Bladder microvascular endothelial cell (primary cell): ENCODE data around the gene PLCG2. TPM values are rescaled to one million over a fixed set of nuclear protein-coding genes. Genes with fewer than 3 reads are reported as not detected.

Source experiments
- total RNA-seq: library from RNA; depleted of rRNA; stranded (reverse); fragments of >200 nt; gene quantifications from 2 replicates; pipeline ENCODE4 v1.2.3, GENCODE V29; 2014

The PLCG2 gene
- total RNA-seq = 12.3 and 56.6 TPM in 2 replicates

DNA sequence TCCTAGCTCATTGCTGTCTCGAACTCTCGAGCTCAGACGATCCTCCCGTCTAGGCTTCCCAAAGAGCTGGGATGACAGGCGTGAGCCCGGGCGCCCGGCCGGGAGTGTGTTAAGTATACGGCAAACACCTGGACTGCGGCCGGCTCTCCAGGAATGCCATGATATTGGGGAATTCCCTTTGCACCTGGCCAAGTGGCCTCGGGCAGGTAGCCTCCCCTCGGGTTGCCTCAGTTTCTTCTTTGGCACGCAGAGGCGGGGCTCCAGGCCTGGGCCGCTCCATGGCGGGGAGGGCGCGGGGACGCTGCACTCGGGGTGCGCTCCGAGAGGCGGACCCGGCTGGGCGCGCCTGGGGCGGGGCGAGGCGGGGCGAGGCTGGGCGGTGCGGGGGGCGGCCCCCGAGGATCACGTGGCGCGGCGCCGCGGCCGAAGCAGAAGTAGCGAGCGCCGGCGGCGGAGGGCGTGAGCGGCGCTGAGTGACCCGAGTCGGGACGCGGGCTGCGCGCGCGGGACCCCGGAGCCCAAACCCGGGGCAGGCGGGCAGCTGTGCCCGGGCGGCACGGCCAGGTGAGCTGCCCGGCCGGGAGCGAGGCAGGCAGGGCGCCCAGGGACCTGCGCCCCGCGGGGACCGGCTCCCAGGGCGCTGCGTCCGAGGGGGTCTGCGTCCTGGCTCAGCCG lies at the start of gene PLCG2:
Gene PLCG2, plus strand, starts transcription at position 431 of the 675 bp plus-strand sequence. CDS start 6,699 bp downstream, outside the sequence.

DNA sequence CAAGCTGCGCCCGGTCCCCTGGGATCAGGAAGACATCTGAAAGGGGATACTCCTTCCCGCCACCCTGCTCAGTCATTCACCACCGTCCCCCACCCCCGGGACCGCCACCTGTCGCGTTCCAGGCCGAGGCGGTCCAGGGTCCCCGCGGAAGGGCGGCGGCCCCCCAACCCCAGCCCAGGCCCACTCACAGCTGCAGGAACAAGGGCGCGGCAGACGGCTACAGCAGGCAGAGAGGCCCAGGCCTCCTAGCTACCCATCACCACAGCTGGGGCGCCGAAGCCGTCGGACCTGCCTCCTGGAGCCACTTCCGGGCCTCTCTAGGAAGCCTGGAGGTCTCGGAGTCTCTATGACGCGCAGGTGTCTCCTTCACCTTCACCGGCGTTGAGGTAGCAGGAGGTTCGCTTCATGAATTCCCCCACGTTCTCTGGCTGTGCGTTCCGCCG lies 232.1 kb downstream of the PLCG2 start, which contains the start of gene SDR42E1:
Gene SDR42E1, minus strand, starts transcription at position 272 of the 443 bp plus-strand sequence. CDS start 10,612 bp downstream, outside the sequence.

Other genes starting within 250 kb of the PLCG2 start
- 4.4 and 9.2 TPM in 2 replicates for gene SDR42E1, start 232.2 kb downstream of the PLCG2 start, total RNA-seq